HepG2 (cell line): ENCODE results near the gene CCDC106. TPM values are rescaled to one million over a fixed set of nuclear protein-coding genes. Genes with fewer than 3 reads are reported as not detected.

Experiments
- CEBPG ChIP-seq: IDR thresholded peaks from 2 replicates; pipeline ENCODE4 v1.6.1; 2016
- DMAP1 ChIP-seq: IDR thresholded peaks from 2 replicates; pipeline ENCODE4 v1.6.1; 2016
- ELF3 ChIP-seq: IDR thresholded peaks from 2 replicates; pipeline ENCODE4 v1.6.1; 2016; ENCODE audit warnings: missing genetic modification reagents, missing compliant biosample characterization
- GATAD1 ChIP-seq: IDR thresholded peaks from 2 replicates; pipeline ENCODE4 v1.6.1; 2016; ENCODE audit warnings: missing genetic modification reagents, missing compliant biosample characterization
- KAT2B ChIP-seq: fragments of 150-350 bp; IDR thresholded peaks from 2 replicates; pipeline ENCODE4 v1.6.1; 2014; ENCODE audit warnings: low read depth, low read length, borderline replicate concordance
- KLF6 ChIP-seq: IDR thresholded peaks from 2 replicates; pipeline ENCODE4 v1.8.0; 2016; ENCODE audit warnings: missing biosample characterization, missing genetic modification reagents
- KMT2B ChIP-seq: IDR thresholded peaks from 2 replicates; pipeline ENCODE4 v1.6.1; 2016; ENCODE audit warnings: missing genetic modification reagents, missing compliant biosample characterization
- NFKBIZ ChIP-seq: IDR thresholded peaks from 2 replicates; pipeline ENCODE4 v1.6.1; 2018; ENCODE audit warnings: missing genetic modification reagents, missing compliant biosample characterization
- PHF21A ChIP-seq: sonication (generic); formaldehyde crosslinking; IDR thresholded peaks from 2 replicates; pipeline ENCODE4 v1.5.0; 2020; ENCODE audit warnings: mild to moderate bottlenecking, missing genetic modification reagents
- REXO4 ChIP-seq: sonication (generic); formaldehyde crosslinking; IDR thresholded peaks from 2 replicates; pipeline ENCODE4 v1.8.0; 2022; ENCODE audit warnings: missing genetic modification reagents, mild to moderate bottlenecking, borderline replicate concordance
- SALL1 ChIP-seq: sonication (generic); formaldehyde crosslinking; IDR thresholded peaks from 2 replicates; pipeline ENCODE4 v1.8.0; 2022; ENCODE audit warnings: mild to moderate bottlenecking, missing genetic modification reagents
- SALL2 ChIP-seq: sonication (generic); formaldehyde crosslinking; IDR thresholded peaks from 2 replicates; pipeline ENCODE4 v1.8.1; 2023; ENCODE audit warnings: mild to moderate bottlenecking, missing genetic modification reagents, inconsistent platforms
- SRF ChIP-seq: IDR thresholded peaks from 2 replicates; pipeline ENCODE4 v1.6.1; 2011; ENCODE audit warnings: mild to moderate bottlenecking, low read depth, low read length, moderate library complexity
- TFAP4 ChIP-seq: sonication (generic); IDR thresholded peaks from 2 replicates; pipeline ENCODE4 v1.6.1; 2016; ENCODE audit warnings: low read depth, borderline replicate concordance
- TFDP2 ChIP-seq: sonication (generic); formaldehyde crosslinking; IDR thresholded peaks from 2 replicates; pipeline ENCODE4 v1.4.0; 2020; ENCODE audit warnings: missing genetic modification reagents
- TIGD3 ChIP-seq: sonication (generic); formaldehyde crosslinking; IDR thresholded peaks from 2 replicates; pipeline ENCODE4 v1.5.1; 2020; ENCODE audit warnings: mild to moderate bottlenecking, missing genetic modification reagents, borderline replicate concordance
- ZNF225 ChIP-seq: sonication (generic); formaldehyde crosslinking; IDR thresholded peaks from 2 replicates; pipeline ENCODE4 v1.4.0; 2020; ENCODE audit warnings: mild to moderate bottlenecking, missing genetic modification reagents
- ZNF232 ChIP-seq: sonication (generic); formaldehyde crosslinking; IDR thresholded peaks from 2 replicates; pipeline ENCODE4 v1.4.0; 2020; ENCODE audit warnings: missing genetic modification reagents, borderline replicate concordance
- ZNF274 ChIP-seq: sonication (generic); formaldehyde crosslinking; IDR thresholded peaks from 2 replicates; pipeline ENCODE4 v1.5.1; 2020; ENCODE audit warnings: mild to moderate bottlenecking, missing genetic modification reagents
- ZNF383 ChIP-seq: sonication (generic); formaldehyde crosslinking; IDR thresholded peaks from 2 replicates; pipeline ENCODE4 v1.4.0; 2020; ENCODE audit warnings: missing genetic modification reagents, mild to moderate bottlenecking, borderline replicate concordance
- ZNF446 ChIP-seq: sonication (generic); formaldehyde crosslinking; IDR thresholded peaks from 2 replicates; pipeline ENCODE4 v1.5.0; 2020; ENCODE audit warnings: mild to moderate bottlenecking, missing genetic modification reagents
- ZNF501 ChIP-seq: sonication (generic); formaldehyde crosslinking; IDR thresholded peaks from 2 replicates; pipeline ENCODE4 v1.5.1; 2020; ENCODE audit warnings: mild to moderate bottlenecking, moderate library complexity, missing genetic modification reagents
- ZNF546 ChIP-seq: sonication (generic); formaldehyde crosslinking; conservative IDR thresholded peaks from 2 replicates; pipeline ENCODE4 v1.8.1; 2023; ENCODE audit warnings: mild to moderate bottlenecking, missing genetic modification reagents
- ZNF619 ChIP-seq: sonication (generic); formaldehyde crosslinking; IDR thresholded peaks from 2 replicates; pipeline ENCODE4 v1.4.0; 2020; ENCODE audit warnings: mild to moderate bottlenecking, missing genetic modification reagents
- ZNF878 ChIP-seq: sonication (generic); formaldehyde crosslinking; IDR thresholded peaks from 2 replicates; pipeline ENCODE4 v1.8.1; 2023; ENCODE audit warnings: mild to moderate bottlenecking, missing genetic modification reagents, moderate library complexity
- ZSCAN25 ChIP-seq: sonication (generic); formaldehyde crosslinking; IDR thresholded peaks from 2 replicates; pipeline ENCODE4 v1.8.0; 2022; ENCODE audit warnings: mild to moderate bottlenecking, missing genetic modification reagents
- polyA plus RNA-seq, 8 experiments: library from polyadenylated mRNA; depleted of rRNA in 3 of 8; stranded (reverse) in 7 of 8; unstranded in 1 of 8; fragments of >200 nt; fragmentation: Illumina TruSeq in 4 of 8; extraction: Trizol in 4 of 8; gene quantifications; 2 replicates each; pipeline versions ENCODE4 v1.2.1 to v1.2.3, GENCODE V29; 2011 to 2016; ENCODE audit warnings: low read depth in 4 of 8, missing spikeins in 1 of 8, mixed read lengths in 1 of 8; ENCODE audit not compliant: insufficient read depth in 1 of 8
- total RNA-seq, 5 experiments: library from RNA; depleted of rRNA; stranded (reverse); fragments of >200 nt; fragmentation: Illumina TruSeq; extraction: Trizol; gene quantifications; 2 replicates each; pipeline ENCODE4 v1.2.3, GENCODE V29; 2016; ENCODE audit warnings: low read depth in 1 of 5

Gene CCDC106
- total and polyA plus RNA-seq, 2 of the 13 experiments (the other 11 are each of a cell fraction or from before 2014, with no cell fraction given), result 4.7 to 8.8 TPM

DNA sequence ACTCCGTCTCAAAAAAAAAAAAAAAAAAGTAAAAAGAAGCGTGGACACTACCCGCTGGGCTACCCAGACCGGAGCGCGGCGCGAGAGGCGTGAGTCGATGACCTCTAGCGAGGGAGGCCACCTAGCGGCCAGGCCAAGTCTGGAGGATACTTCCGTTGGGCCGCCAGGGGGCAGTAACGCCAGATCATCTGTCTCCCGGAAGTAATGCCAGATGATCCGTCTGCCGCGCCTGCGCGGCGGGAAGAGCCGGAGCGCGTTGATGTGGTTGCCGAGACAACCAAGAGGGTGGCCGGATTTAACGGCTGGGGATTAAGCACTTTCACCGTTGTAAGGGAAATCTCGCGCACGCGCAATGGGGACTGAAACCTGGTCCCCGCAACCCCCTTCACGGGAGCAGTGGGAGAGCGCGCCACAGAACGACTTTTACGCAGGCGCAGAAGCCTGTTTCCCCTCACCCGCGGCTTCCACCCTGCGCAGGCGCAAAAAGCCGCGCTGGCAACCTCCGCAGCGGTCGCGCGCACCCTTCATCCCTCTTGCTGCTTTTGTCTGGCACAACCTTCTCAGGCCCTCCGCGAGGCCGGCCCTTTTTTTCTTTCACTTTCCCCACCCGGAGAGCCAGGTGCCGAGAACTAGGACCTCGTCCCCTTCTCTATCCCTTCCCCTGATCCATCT is 5.8 kb downstream of the CCDC106 start (continued):
- TF ChIP-seq NFKBIZ (CRISPR knock-in tag) (no peak), ELF3 (CRISPR knock-in tag) (peak; percentile 69; the same call in 1 of the 2 replicates), PHF21A (CRISPR knock-in tag) (peak; percentile 90), CEBPG (CRISPR knock-in tag) (peak; percentile 28; the same call in 1 of the 2 replicates), SALL2 (CRISPR knock-in tag) (no peak), ZNF232 (CRISPR knock-in tag) (peak; percentile 14; the same call in 1 of the 2 replicates), REXO4 (no peak), ZNF225 (CRISPR knock-in tag) (no peak), KMT2B (peak; percentile 6; the same call in 1 of the 2 replicates), ZNF383 (CRISPR knock-in tag) (no peak), TIGD3 (CRISPR knock-in tag) (no peak; the same call in 1 of the 2 replicates), KAT2B (no peak), ZNF501 (CRISPR knock-in tag) (peak; percentile 93), SRF (no peak), SALL1 (peak; percentile 81), ZNF446 (CRISPR knock-in tag) (no peak), ZSCAN25 (no peak), ZNF546 (CRISPR knock-in tag) (no peak), ZNF878 (CRISPR knock-in tag) (no peak), TFAP4 (peak; percentile 80; the same call in 1 of the 2 replicates), KLF6 (no peak), DMAP1 (peak; percentile 87), TFDP2 (CRISPR knock-in tag) (peak; percentile 83), ZNF619 (CRISPR knock-in tag) (peak; percentile 70), ZNF274 (CRISPR knock-in tag) (0 out of 2 replicates have a peak, but pooled peaks have one; percentile 42), GATAD1 (CRISPR knock-in tag) (peak; percentile 84)
